ENCODE measurements around the gene CST4.
A peak's percentile ranks its signal among the peaks of the same experiment; 100 is the strongest.

The CST4 gene

GRCh38 chr20:23640671-23641667, 47.9 kb downstream of the CST4 start:
- H3K27me3 ChIP-seq (ENCODE audit: insufficient read depth, low read depth, severe bottlenecking) = no peaks in the 10 kb centered on the region
- H3K36me3 ChIP-seq = peaks cover 2% of the 10 kb centered on the region
- H3K27ac ChIP-seq = no peak overlapping the region
- no peak for TF ChIP-seq CTCF (IDR thresholded peaks at IDR 0.05; ENCODE audit: low read depth, low read length)
- no peak for DNase-seq
- no peaks in the 10 kb centered on the region for H3K9me3 ChIP-seq (ENCODE audit: severe bottlenecking)
- no peak overlapping the region for H3K4me3 ChIP-seq (ENCODE audit: low read depth, low read length)

- Histone ChIP-seq H3K9me3 (ENCODE audit: severe bottlenecking) (no peaks in the 10 kb centered on the region), H3K4me3 (ENCODE audit: low read depth, low read length) (no peak overlapping the region), H3K27me3 (ENCODE audit: insufficient read depth, low read depth, severe bottlenecking) (no peaks in the 10 kb centered on the region), H3K27ac (no peak overlapping the region), H3K36me3 (peaks cover 4% of the 10 kb centered on the region)
- no peak for DNase-seq
- no peak for TF ChIP-seq CTCF (IDR thresholded peaks at IDR 0.05; ENCODE audit: low read depth, low read length)
Observed at GRCh38 chr20:23640018-23640601, 48.7 kb downstream of the CST4 start.

GRCh38 chr20:23639490-23639958, 49.3 kb downstream of the CST4 start:
- Histone ChIP-seq H3K27ac (no peak overlapping the region), H3K27me3 (ENCODE audit: insufficient read depth, low read depth, severe bottlenecking) (no peaks in the 10 kb centered on the region), H3K4me3 (ENCODE audit: low read depth, low read length) (no peak overlapping the region), H3K9me3 (ENCODE audit: severe bottlenecking) (no peaks in the 10 kb centered on the region), H3K36me3 (peaks cover 8% of the 10 kb centered on the region)
- DNase-seq = no peak
- no peak for TF ChIP-seq CTCF (IDR thresholded peaks at IDR 0.05; ENCODE audit: low read depth, low read length)

- peaks cover 14% of the 10 kb centered on the region for H3K36me3 ChIP-seq
- H3K27ac ChIP-seq = no peak overlapping the region
- no peak overlapping the region for H3K4me3 ChIP-seq (ENCODE audit: low read depth, low read length)
- no peak for TF ChIP-seq CTCF (IDR thresholded peaks at IDR 0.05; ENCODE audit: low read depth, low read length)
- DNase-seq = no peak
- H3K9me3 ChIP-seq (ENCODE audit: severe bottlenecking) = no peaks in the 10 kb centered on the region
- H3K27me3 ChIP-seq (ENCODE audit: insufficient read depth, low read depth, severe bottlenecking) = no peaks in the 10 kb centered on the region
Observed at GRCh38 chr20:23638309-23638708, 50.5 kb downstream of the CST4 start.

GRCh38 chr20:23637282-23638221, 51.3 kb downstream of the CST4 start, which contains the start of gene CST3:
Gene CST3, minus strand, starts transcription at chr20:23637955. Its CDS starts 93 bp downstream, at chr20:23637862.
- DNase-seq = peak; percentile 94
- no peak for TF ChIP-seq CTCF (IDR thresholded peaks at IDR 0.05; ENCODE audit: low read depth, low read length)
- Histone ChIP-seq H3K27me3 (ENCODE audit: insufficient read depth, low read depth, severe bottlenecking) (no peaks in the 10 kb centered on the region), H3K4me3 (ENCODE audit: low read depth, low read length) (peak within 1 kb of the TSS; percentile 80), H3K36me3 (peaks cover 22% of the 10 kb centered on the region), H3K27ac (peak within 1 kb of the TSS; percentile 95), H3K9me3 (ENCODE audit: severe bottlenecking) (no peaks in the 10 kb centered on the region)
